Measurements from ENCODE around the gene LRRN1. TPM values are rescaled to one million over a fixed set of nuclear protein-coding genes. Genes with fewer than 3 reads are reported as not detected.

LRRN1 gene
- polyA plus RNA-seq, 1 donor (not counting 4 experiments of a cell fraction or from before 2014, with no cell fraction given): 0.45 TPM

GRCh38 chr3:3804560-3804959, 5.3 kb downstream of the LRRN1 start:
- no peak overlapping the region for H3K4me3 ChIP-seq (ENCODE audit: control insufficient read depth in 2 of 3, extremely low read depth in 1 of 3, insufficient read depth in 2 of 3, low read depth in 1 of 3, low read length in 3 of 3)
- peaks cover 27% of the 10 kb centered on the region for H3K27me3 ChIP-seq (ENCODE audit: control insufficient read depth, extremely low read depth, insufficient read depth, low read length)
- TF ChIP-seq CTCF (optimal IDR thresholded peaks at IDR 0.05 in 1 of 3, IDR thresholded peaks at IDR 0.05 in 1 of 3, conservative IDR thresholded peaks at IDR 0.05 in 1 of 3; ENCODE audit: extremely low read depth in 1 of 3, insufficient read depth in 2 of 3, low read length in 3 of 3): no peak
- TF ChIP-seq EZH2 (IDR thresholded peaks at IDR 0.05; ENCODE audit: low read length): no peak
- no peaks in the 10 kb centered on the region for H3K79me2 ChIP-seq (ENCODE audit: control insufficient read depth, insufficient read depth, low read length)
- H2AFZ ChIP-seq (ENCODE audit: control insufficient read depth, low read length): no peak overlapping the region
- H3K27ac ChIP-seq (ENCODE audit: control insufficient read depth, insufficient read depth, low read length): no peak overlapping the region
- H3K9ac ChIP-seq (ENCODE audit: control insufficient read depth, extremely low read depth, insufficient read depth, low read length): no peak overlapping the region
- DNase-seq (ENCODE audit: low read depth, low spot score): no peak
- no peak for FAIRE-seq
- no peaks in the 10 kb centered on the region for H3K36me3 ChIP-seq (ENCODE audit: control insufficient read depth in 2 of 2, extremely low read depth in 1 of 2, insufficient read depth in 2 of 2, low read length in 2 of 2)
- H3K9me3 ChIP-seq (ENCODE audit: control insufficient read depth, low read depth, low read length): no peaks in the 10 kb centered on the region
- H3K4me1 ChIP-seq (ENCODE audit: control insufficient read depth, extremely low read depth, insufficient read depth, low read length): no peaks in the 10 kb centered on the region
- dilution Hi-C loops (cut with MboI; ENCODE audit: extremely low pct_ligation_motif_present, low sequenced_read_pairs): no loop called here
- H3K9me1 ChIP-seq (ENCODE audit: control insufficient read depth, extremely low read depth, insufficient read depth, low read length): no peaks in the 10 kb centered on the region
- H3K4me2 ChIP-seq (ENCODE audit: control insufficient read depth, extremely low read depth, insufficient read depth, low read depth, low read length): no peak overlapping the region
- no peaks in the 10 kb centered on the region for H4K20me1 ChIP-seq (ENCODE audit: control insufficient read depth, extremely low read depth, insufficient read depth, low read length)

- DNase-seq (ENCODE audit: low read depth, low spot score) (no peak), FAIRE-seq (no peak)
- Histone ChIP-seq H3K36me3 (ENCODE audit: control insufficient read depth in 2 of 2, extremely low read depth in 1 of 2, insufficient read depth in 2 of 2, low read length in 2 of 2) (no peaks in the 10 kb centered on the region), H3K27me3 (ENCODE audit: control insufficient read depth, extremely low read depth, insufficient read depth, low read length) (peaks cover 12% of the 10 kb centered on the region), H3K27ac (ENCODE audit: control insufficient read depth, insufficient read depth, low read length) (no peak overlapping the region), H2AFZ (ENCODE audit: control insufficient read depth, low read length) (no peak overlapping the region), H4K20me1 (ENCODE audit: control insufficient read depth, extremely low read depth, insufficient read depth, low read length) (no peaks in the 10 kb centered on the region), H3K4me2 (ENCODE audit: control insufficient read depth, extremely low read depth, insufficient read depth, low read depth, low read length) (no peak overlapping the region), H3K4me3 (ENCODE audit: control insufficient read depth in 2 of 3, extremely low read depth in 1 of 3, insufficient read depth in 2 of 3, low read depth in 1 of 3, low read length in 3 of 3) (no peak overlapping the region), H3K9me1 (ENCODE audit: control insufficient read depth, extremely low read depth, insufficient read depth, low read length) (no peaks in the 10 kb centered on the region), H3K9ac (ENCODE audit: control insufficient read depth, extremely low read depth, insufficient read depth, low read length) (no peak overlapping the region), H3K79me2 (ENCODE audit: control insufficient read depth, insufficient read depth, low read length) (no peaks in the 10 kb centered on the region), H3K4me1 (ENCODE audit: control insufficient read depth, extremely low read depth, insufficient read depth, low read length) (no peaks in the 10 kb centered on the region), H3K9me3 (ENCODE audit: control insufficient read depth, low read depth, low read length) (no peaks in the 10 kb centered on the region)
- no peak for TF ChIP-seq CTCF (optimal IDR thresholded peaks at IDR 0.05 in 1 of 3, IDR thresholded peaks at IDR 0.05 in 1 of 3, conservative IDR thresholded peaks at IDR 0.05 in 1 of 3; ENCODE audit: extremely low read depth in 1 of 3, insufficient read depth in 2 of 3, low read length in 3 of 3)
- no peak for TF ChIP-seq EZH2 (IDR thresholded peaks at IDR 0.05; ENCODE audit: low read length)
- dilution Hi-C loops (cut with MboI; ENCODE audit: extremely low pct_ligation_motif_present, low sequenced_read_pairs): no loop called here
Measured at GRCh38 chr3:3806092-3806491, 6.9 kb downstream of the LRRN1 start.
